PC-3 (cell line): ENCODE measurements around the gene GCC1. TPM values are rescaled to one million over a fixed set of nuclear protein-coding genes. Genes with fewer than 3 reads are reported as not detected.

ENCODE experiments used
- ATAC-seq: fragments of 200-7000 bp; cut with Tn5 transposase; 2 replicates; pipeline ENCODE4 v1.9.1; 2020; ENCODE audit warnings: mild to moderate bottlenecking, moderate library complexity
- BruUV-seq: library from RNA; stranded (reverse); fragments of 400-500 nt; replicated peaks from 2 replicates; lab custom pipeline; 2021; lab: Mats Ljungman, UMichigan
- CTCF ChIA-PET: fragments of 300-600 bp; sonication (Branson Sonifier 250); formaldehyde crosslinking; loops from one replicate; lab custom pipeline; 2022; ENCODE audit warnings: antibody characterized with exemption; lab: Charles Lee
- POLR2A ChIA-PET: fragments of 300-600 bp; sonication (Branson Sonifier 250); formaldehyde crosslinking; loops from one replicate; lab custom pipeline; 2022; ENCODE audit warnings: antibody characterized with exemption; ENCODE audit not compliant: unreplicated experiment; lab: Charles Lee
- DNase-seq: peaks from one replicate; pipeline ENCODE4 v3.0.0-alpha.2; 2015
- H2AFZ ChIP-seq: fragments of 300-600 bp; sonication (generic); 2 replicates; pipeline ENCODE4 v1.6.0; 2016; ENCODE audit warnings: antibody characterized with exemption, low read length
- H3F3A ChIP-seq: fragments of 300-600 bp; sonication (generic); one replicate; pipeline ENCODE4 v1.6.0; 2017; ENCODE audit warnings: antibody characterized with exemption, low read length, control low read depth, mild to moderate bottlenecking; ENCODE audit not compliant: unreplicated experiment
- H3K27ac ChIP-seq: fragments of 300-600 bp; sonication (generic); 2 replicates; pipeline ENCODE4 v1.5.1; 2016; ENCODE audit warnings: mild to moderate bottlenecking, low read length
- H3K27me3 ChIP-seq: fragments of 300-600 bp; sonication (generic); 2 replicates; pipeline ENCODE4 v1.6.1; 2016; ENCODE audit warnings: low read length, mixed read lengths
- H3K36me3 ChIP-seq: fragments of 300-600 bp; sonication (generic); 2 replicates; pipeline ENCODE4 v1.6.1; 2016; ENCODE audit warnings: low read depth, mixed run types, low read length, mixed read lengths
- H3K4me1 ChIP-seq: fragments of 300-600 bp; sonication (generic); 2 replicates; pipeline ENCODE4 v1.5.1; 2016; ENCODE audit warnings: low read length; ENCODE audit not compliant: insufficient read depth
- H3K4me2 ChIP-seq: fragments of 300-600 bp; sonication (generic); 2 replicates; pipeline ENCODE4 v1.6.0; 2016; ENCODE audit warnings: low read length
- H3K4me3 ChIP-seq: fragments of 300-600 bp; sonication (generic); 2 replicates; pipeline ENCODE4 v1.5.1; 2016; ENCODE audit warnings: mild to moderate bottlenecking, low read length, mixed read lengths
- H3K79me2 ChIP-seq: fragments of 300-600 bp; sonication (generic); 2 replicates; pipeline ENCODE4 v1.6.1; 2017; ENCODE audit warnings: low read length, mixed read lengths
- H3K9ac ChIP-seq: fragments of 300-600 bp; sonication (generic); 2 replicates; pipeline ENCODE4 v1.6.0; 2016; ENCODE audit warnings: mild to moderate bottlenecking, low read length
- H3K9me2 ChIP-seq: fragments of 300-600 bp; sonication (generic); replicated peaks from 2 replicates; pipeline ENCODE4 v1.6.1; 2016; ENCODE audit warnings: mixed run types, low read length, mixed read lengths
- H3K9me3 ChIP-seq: fragments of 300-600 bp; sonication (generic); 2 replicates; pipeline ENCODE4 v1.6.1; 2016; ENCODE audit warnings: low read length, mixed read lengths
- H4K20me1 ChIP-seq: fragments of 300-600 bp; sonication (generic); 2 replicates; pipeline ENCODE4 v1.6.1; 2016; ENCODE audit warnings: low read length, mixed read lengths
- CTCF ChIP-seq: fragments of 300-600 bp; sonication (generic); conservative IDR thresholded peaks from 2 replicates; pipeline ENCODE4 v1.5.1; 2017; ENCODE audit warnings: antibody characterized with exemption, low read depth, mild to moderate bottlenecking, low read length
- EZH2 ChIP-seq: fragments of 300-600 bp; sonication (generic); IDR thresholded peaks from one replicate; pipeline ENCODE4 v1.6.1; 2017; ENCODE audit warnings: antibody characterized with exemption, mild to moderate bottlenecking, low read length; ENCODE audit not compliant: unreplicated experiment
- EZH2phosphoT487 ChIP-seq: fragments of 300-600 bp; sonication (generic); IDR thresholded peaks from 2 replicates; pipeline ENCODE4 v1.6.1; 2018; ENCODE audit warnings: mild to moderate bottlenecking, antibody characterized with exemption, low read length, borderline replicate concordance
- intact Hi-C: fragments of 100-400 bp; cut with micrococcal nuclease; formaldehyde crosslinking; loops from 2 replicates; pipeline ENCODE4 v1.9.0; 2023
- total RNA-seq: library from RNA; depleted of rRNA; stranded (reverse); fragments of >200 nt; gene quantifications from 2 replicates; pipeline ENCODE4 v1.2.3, GENCODE V29; 2014

GCC1 gene
- total RNA-seq, 1 experiment from 2014 or later, result 11.2 TPM

- no peak overlapping the region for H3K4me2 ChIP-seq
- DNase-seq (no peak), ATAC-seq (no peak)
- no peaks in the 10 kb centered on the region for H3F3A ChIP-seq
- no peak overlapping the region for H2AFZ ChIP-seq
- no TSS peak for BruUV-seq
- H3K4me3 ChIP-seq, result no peak overlapping the region
- ChIA-PET CTCF (no interaction called here), POLR2A (no interaction called here)
- no peaks in the 10 kb centered on the region for H3K4me1 ChIP-seq
- no peak overlapping the region for H3K27ac ChIP-seq
- no peaks in the 10 kb centered on the region for H3K9me2 ChIP-seq
- H3K79me2 ChIP-seq, result no peaks in the 10 kb centered on the region
- TF ChIP-seq EZH2 (no peak), CTCF (no peak), EZH2phosphoT487 (no peak)
- H3K9me3 ChIP-seq, result no peaks in the 10 kb centered on the region
- H4K20me1 ChIP-seq, result no peaks in the 10 kb centered on the region
- H3K27me3 ChIP-seq, result no peaks in the 10 kb centered on the region
- no peak overlapping the region for H3K9ac ChIP-seq
- intact Hi-C loops, result no loop called here
- no peaks in the 10 kb centered on the region for H3K36me3 ChIP-seq
Measured at GRCh38 chr7:127556404-127556803, 29.0 kb downstream of the GCC1 start.

- intact Hi-C loops, result no loop called here
- DNase-seq, result no peak
- no peak overlapping the region for H2AFZ ChIP-seq
- no peak overlapping the region for H3K27ac ChIP-seq
- H3K9me3 ChIP-seq, result no peaks in the 10 kb centered on the region
- no peaks in the 10 kb centered on the region for H3F3A ChIP-seq
- no peaks in the 10 kb centered on the region for H3K9me2 ChIP-seq
- ChIA-PET CTCF (no interaction called here), POLR2A (no interaction called here)
- H3K27me3 ChIP-seq, result no peaks in the 10 kb centered on the region
- no peaks in the 10 kb centered on the region for H3K79me2 ChIP-seq
- no peaks in the 10 kb centered on the region for H3K36me3 ChIP-seq
- no peak overlapping the region for H3K4me3 ChIP-seq
- no peak for ATAC-seq
- BruUV-seq, result no TSS peak
- no peak overlapping the region for H3K4me2 ChIP-seq
- no peak overlapping the region for H3K9ac ChIP-seq
- no peaks in the 10 kb centered on the region for H3K4me1 ChIP-seq
- TF ChIP-seq CTCF (no peak), EZH2phosphoT487 (no peak), EZH2 (no peak)
- H4K20me1 ChIP-seq, result no peaks in the 10 kb centered on the region
Measured at GRCh38 chr7:127551941-127552340, 33.5 kb downstream of the GCC1 start.

GRCh38 chr7:127550247-127550646, 35.1 kb downstream of the GCC1 start:
- Histone ChIP-seq H3K27ac (no peak overlapping the region), H3K9ac (no peak overlapping the region), H4K20me1 (no peaks in the 10 kb centered on the region), H3K9me2 (no peaks in the 10 kb centered on the region), H3K36me3 (no peaks in the 10 kb centered on the region), H3K4me3 (no peak overlapping the region), H3K79me2 (no peaks in the 10 kb centered on the region), H3F3A (no peaks in the 10 kb centered on the region), H3K4me2 (no peak overlapping the region), H3K4me1 (no peaks in the 10 kb centered on the region), H3K27me3 (no peaks in the 10 kb centered on the region), H3K9me3 (no peaks in the 10 kb centered on the region), H2AFZ (no peak overlapping the region)
- ChIA-PET CTCF (no interaction called here), POLR2A (no interaction called here)
- TF ChIP-seq EZH2, result no peak
- TF ChIP-seq EZH2phosphoT487, result no peak
- peak; percentile 52 for TF ChIP-seq CTCF
- ATAC-seq (peak; percentile 38; the same call in 1 of the 2 replicates), DNase-seq (peak; percentile 2)
- intact Hi-C loops, result no loop called here
- BruUV-seq, result no TSS peak
